Measurements from ENCODE around the gene ERBB4. TPM values are rescaled to one million over a fixed set of nuclear protein-coding genes. Genes with fewer than 3 reads are reported as not detected.

The ERBB4 gene
- total RNA-seq, 1 experiment from 2014 or later = 0.15 TPM

GRCh38 chr2:211494085-211494484, 1044.5 kb downstream of the ERBB4 start:
- intact Hi-C loops (cut with micrococcal nuclease; ENCODE audit: unreplicated experiment) (no loop called here), in situ Hi-C loops (cut with HindIII; ENCODE audit: low pct_unique_long_range_greater_than_20kb, low sequenced_read_pairs) (no loop called here)
- Histone ChIP-seq H3K36me3 (ENCODE audit: control insufficient read depth, insufficient read depth, low read length) (no peaks in the 10 kb centered on the region), H3K4me1 (ENCODE audit: control insufficient read depth, insufficient read depth, low read length) (no peaks in the 10 kb centered on the region), H3K9me3 (ENCODE audit: control insufficient read depth, insufficient read depth, low read depth, low read length) (no peaks in the 10 kb centered on the region), H3K27ac (ENCODE audit: low read length) (no peak overlapping the region), H3K27me3 (ENCODE audit: control insufficient read depth, insufficient read depth, low read length) (no peaks in the 10 kb centered on the region), H3K4me3 (ENCODE audit: low read depth in 2 of 2, low read length in 2 of 2) (no peak overlapping the region)
- no TSS peak for BruUV-seq (replicated peaks)
- DNase-seq (ENCODE audit: low read depth, low spot score) = no peak
- TF ChIP-seq REST (IDR thresholded peaks at IDR 0.05; ENCODE audit: insufficient read depth in 1 of 2, low read depth in 2 of 2, low read length in 1 of 2) (no peak), SIN3A (IDR thresholded peaks at IDR 0.05; ENCODE audit: borderline replicate concordance, insufficient read depth, low read depth, low read length) (no peak), TCF7L2 (IDR thresholded peaks at IDR 0.05; ENCODE audit: low read depth, low read length) (no peak), POLR2AphosphoS5 (IDR thresholded peaks at IDR 0.05; ENCODE audit: low read depth, low read length) (no peak), CTCF (IDR thresholded peaks at IDR 0.05) (no peak)
- ChIA-PET POLR2A (no interaction called here), CTCF (no interaction called here)
- no peak for ATAC-seq

- ATAC-seq (no peak), DNase-seq (ENCODE audit: low read depth, low spot score) (no peak)
- no TSS peak for BruUV-seq (replicated peaks)
- TF ChIP-seq SIN3A (IDR thresholded peaks at IDR 0.05; ENCODE audit: borderline replicate concordance, insufficient read depth, low read depth, low read length) = no peak
- no peak for TF ChIP-seq TCF7L2 (IDR thresholded peaks at IDR 0.05; ENCODE audit: low read depth, low read length)
- TF ChIP-seq POLR2AphosphoS5 (IDR thresholded peaks at IDR 0.05; ENCODE audit: low read depth, low read length) = no peak
- no peak for TF ChIP-seq CTCF (IDR thresholded peaks at IDR 0.05)
- TF ChIP-seq REST (IDR thresholded peaks at IDR 0.05; ENCODE audit: insufficient read depth in 1 of 2, low read depth in 2 of 2, low read length in 1 of 2) = no peak
- no peak overlapping the region for H3K27ac ChIP-seq (ENCODE audit: low read length)
- H3K27me3 ChIP-seq (ENCODE audit: control insufficient read depth, insufficient read depth, low read length) = no peaks in the 10 kb centered on the region
- ChIA-PET CTCF (no interaction called here), POLR2A (no interaction called here)
- H3K4me3 ChIP-seq (ENCODE audit: low read depth in 2 of 2, low read length in 2 of 2) = no peak overlapping the region
- intact Hi-C loops (cut with micrococcal nuclease; ENCODE audit: unreplicated experiment) (no loop called here), in situ Hi-C loops (cut with HindIII; ENCODE audit: low pct_unique_long_range_greater_than_20kb, low sequenced_read_pairs) (no loop called here)
- H3K36me3 ChIP-seq (ENCODE audit: control insufficient read depth, insufficient read depth, low read length) = no peaks in the 10 kb centered on the region
- no peaks in the 10 kb centered on the region for H3K9me3 ChIP-seq (ENCODE audit: control insufficient read depth, insufficient read depth, low read depth, low read length)
- H3K4me1 ChIP-seq (ENCODE audit: control insufficient read depth, insufficient read depth, low read length) = no peaks in the 10 kb centered on the region
These were observed 1050.9 kb downstream of the ERBB4 start for GRCh38 chr2:211487733-211488132.
